ENCODE measurements around the gene AMD1.

DNA sequence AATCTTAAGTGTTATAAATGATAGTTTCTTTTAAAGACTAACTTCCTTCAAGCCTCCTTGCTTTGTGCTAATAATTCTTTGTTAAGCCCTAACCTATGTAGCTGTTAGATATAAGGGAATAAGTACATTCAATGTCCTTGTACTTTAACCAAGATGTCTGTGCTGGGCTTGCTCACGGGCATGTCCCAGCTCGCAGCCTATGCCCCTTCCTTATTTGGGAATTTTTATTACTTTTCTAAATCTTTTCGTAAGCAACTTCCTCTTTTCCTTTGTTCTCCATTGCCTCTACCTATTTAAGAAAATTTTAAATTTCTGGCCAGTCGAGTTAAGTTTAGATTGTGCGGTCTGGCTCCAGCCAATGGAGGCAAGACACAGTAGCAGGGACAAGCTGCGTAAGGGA is 33.3 kb upstream of the AMD1 start:
- TF ChIP-seq, protein P1, sequence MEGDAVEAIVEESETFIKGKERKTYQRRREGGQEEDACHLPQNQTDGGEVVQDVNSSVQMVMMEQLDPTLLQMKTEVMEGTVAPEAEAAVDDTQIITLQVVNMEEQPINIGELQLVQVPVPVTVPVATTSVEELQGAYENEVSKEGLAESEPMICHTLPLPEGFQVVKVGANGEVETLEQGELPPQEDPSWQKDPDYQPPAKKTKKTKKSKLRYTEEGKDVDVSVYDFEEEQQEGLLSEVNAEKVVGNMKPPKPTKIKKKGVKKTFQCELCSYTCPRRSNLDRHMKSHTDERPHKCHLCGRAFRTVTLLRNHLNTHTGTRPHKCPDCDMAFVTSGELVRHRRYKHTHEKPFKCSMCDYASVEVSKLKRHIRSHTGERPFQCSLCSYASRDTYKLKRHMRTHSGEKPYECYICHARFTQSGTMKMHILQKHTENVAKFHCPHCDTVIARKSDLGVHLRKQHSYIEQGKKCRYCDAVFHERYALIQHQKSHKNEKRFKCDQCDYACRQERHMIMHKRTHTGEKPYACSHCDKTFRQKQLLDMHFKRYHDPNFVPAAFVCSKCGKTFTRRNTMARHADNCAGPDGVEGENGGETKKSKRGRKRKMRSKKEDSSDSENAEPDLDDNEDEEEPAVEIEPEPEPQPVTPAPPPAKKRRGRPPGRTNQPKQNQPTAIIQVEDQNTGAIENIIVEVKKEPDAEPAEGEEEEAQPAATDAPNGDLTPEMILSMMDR (IDR thresholded peaks at IDR 0.05; ENCODE audit: low read depth, low read length), result no peak
- TF ChIP-seq, protein P2, sequence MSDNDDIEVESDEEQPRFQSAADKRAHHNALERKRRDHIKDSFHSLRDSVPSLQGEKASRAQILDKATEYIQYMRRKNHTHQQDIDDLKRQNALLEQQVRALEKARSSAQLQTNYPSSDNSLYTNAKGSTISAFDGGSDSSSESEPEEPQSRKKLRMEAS (IDR thresholded peaks at IDR 0.05; ENCODE audit: low read depth, low read length), result no peak
- TF ChIP-seq MYC (IDR thresholded peaks at IDR 0.05; ENCODE audit: low read depth, low read length) (no peak), POLR2A (IDR thresholded peaks at IDR 0.05; ENCODE audit: extremely low read depth, insufficient read length) (no peak)

Data from NB4 (cell line).